HepG2 (cell line): ENCODE measurements around the gene NAP1L1. TPM values are rescaled to one million over a fixed set of nuclear protein-coding genes. Genes with fewer than 3 reads are reported as not detected.

Experiments used
- ATAC-seq: fragments of 200-7000 bp; cut with Tn5 transposase; 3 replicates; pipeline ENCODE4 v1.9.1; 2020; ENCODE audit warnings: mild to moderate bottlenecking, moderate library complexity
- BruUV-seq: library from RNA; stranded (reverse); fragments of 400-500 nt; replicated peaks from 2 replicates; lab custom pipeline; 2021; lab: Mats Ljungman, UMichigan
- CTCF ChIA-PET: fragments of 300-600 bp; formaldehyde crosslinking; extraction: SDS; loops from one replicate; lab custom pipeline; 2021; ENCODE audit warnings: low total read pairs, inconsistent platforms, low intra/inter-chr PET ratio; lab: Yijun Ruan, JAX
- POLR2A ChIA-PET: fragments of 350-600 bp; sonication (Branson Sonifier 250); formaldehyde crosslinking; loops from one replicate; lab custom pipeline; 2020; ENCODE audit warnings: antibody characterized with exemption, inconsistent platforms; lab: Yijun Ruan, JAX
- DNase-seq: peaks from one replicate; pipeline ENCODE4 v3.0.0-alpha.2; 2015; ENCODE audit warnings: low spot score
- FAIRE-seq: peaks from 3 replicates; lab custom pipeline; 2011; peaks lifted over from hg19 to GRCh38; lab: Jason Lieb, UNC
- H2AFZ ChIP-seq: one replicate; pipeline ENCODE4 v1.6.1; 2011; ENCODE audit warnings: low read length, inconsistent platforms
- H3K27ac ChIP-seq: fragments of 300-600 bp; 3 replicates; pipeline ENCODE4 v1.8.0; 2011; ENCODE audit warnings: mixed run types, mild to moderate bottlenecking, mixed read lengths, low read length, inconsistent platforms; ENCODE audit not compliant: insufficient read depth; ENCODE audit errors: extremely low read length
- H3K27me3 ChIP-seq, 2 experiments: fragments of 200-600 bp in 1 of 2; 2 replicates in 1 of 2; 3 replicates in 1 of 2; pipeline versions ENCODE4 v1.6.0 to v1.8.0; 2011; ENCODE audit warnings: low read length in 2 of 2, mild to moderate bottlenecking in 2 of 2, moderate library complexity in 2 of 2, inconsistent platforms in 1 of 2; ENCODE audit not compliant: insufficient read depth in 2 of 2, control insufficient read depth in 1 of 2
- H3K36me3 ChIP-seq, 2 experiments: fragments of 200-600 bp in 1 of 2; replicated peaks in 1 of 2; 2 replicates in 1 of 2; 3 replicates in 1 of 2; pipeline versions ENCODE4 v1.5.1 to v1.8.0; 2011; ENCODE audit warnings: low read length in 2 of 2, inconsistent platforms in 1 of 2; ENCODE audit not compliant: insufficient read depth in 2 of 2, control insufficient read depth in 1 of 2
- H3K4me1 ChIP-seq: 2 replicates; pipeline ENCODE4 v1.5.1; 2012; ENCODE audit warnings: low read length, inconsistent platforms; ENCODE audit not compliant: insufficient read depth
- H3K4me2 ChIP-seq: 2 replicates; pipeline ENCODE4 v1.6.0; 2011; ENCODE audit warnings: low read depth, low read length, inconsistent platforms
- H3K4me3 ChIP-seq, 3 experiments: fragments of 200-600 bp in 1 of 3; sonication (generic), shearing (Covaris generic) in 1 of 3; replicated peaks in 1 of 3; 2 replicates each; pipeline ENCODE4 v1.5.1; 2011 to 2016; ENCODE audit warnings: low read length in 3 of 3, inconsistent platforms in 2 of 3, low read depth in 2 of 3, mild to moderate bottlenecking in 2 of 3, control low read depth in 1 of 3, mixed read lengths in 1 of 3; ENCODE audit not compliant: insufficient read depth in 1 of 3
- H3K79me2 ChIP-seq: one replicate; pipeline ENCODE4 v1.6.1; 2011; ENCODE audit warnings: low read length, inconsistent platforms; ENCODE audit not compliant: insufficient read depth
- H3K9ac ChIP-seq: 2 replicates; pipeline ENCODE4 v1.6.0; 2011; ENCODE audit warnings: mild to moderate bottlenecking, low read depth, low read length, inconsistent platforms; ENCODE audit not compliant: insufficient read depth
- H3K9me3 ChIP-seq: 2 replicates; pipeline ENCODE4 v1.5.1; 2012; ENCODE audit warnings: mild to moderate bottlenecking, low read length
- H4K20me1 ChIP-seq: 2 replicates; pipeline ENCODE4 v1.6.0; 2011; ENCODE audit warnings: inconsistent platforms, mild to moderate bottlenecking, low read length, moderate library complexity; ENCODE audit not compliant: insufficient read depth
- DMAP1 ChIP-seq: IDR thresholded peaks from 2 replicates; pipeline ENCODE4 v1.6.1; 2016
- FOSL1 ChIP-seq: sonication (generic); formaldehyde crosslinking; IDR thresholded peaks from 2 replicates; pipeline ENCODE4 v1.9.0; 2021; ENCODE audit warnings: missing genetic modification reagents, borderline replicate concordance
- HES4 ChIP-seq: sonication (generic); formaldehyde crosslinking; IDR thresholded peaks from 2 replicates; pipeline ENCODE4 v1.9.0; 2021; ENCODE audit warnings: mild to moderate bottlenecking, missing genetic modification reagents, borderline replicate concordance
- JARID2 ChIP-seq: sonication (generic); formaldehyde crosslinking; IDR thresholded peaks from 2 replicates; pipeline ENCODE4 v1.8.1; 2023; ENCODE audit warnings: missing genetic modification reagents, inconsistent platforms; ENCODE audit not compliant: insufficient replicate concordance
- MED8 ChIP-seq: sonication (generic); formaldehyde crosslinking; IDR thresholded peaks from 2 replicates; pipeline ENCODE4 v1.8.1; 2023; ENCODE audit warnings: mild to moderate bottlenecking, missing genetic modification reagents; ENCODE audit not compliant: insufficient replicate concordance
- NFKBIZ ChIP-seq: IDR thresholded peaks from 2 replicates; pipeline ENCODE4 v1.6.1; 2018; ENCODE audit warnings: missing genetic modification reagents, missing compliant biosample characterization
- RXRA ChIP-seq: sonication (generic); formaldehyde crosslinking; IDR thresholded peaks from 2 replicates; pipeline ENCODE4 v1.5.1; 2020; ENCODE audit warnings: missing genetic modification reagents
- SMC3 ChIP-seq: IDR thresholded peaks from 2 replicates; pipeline ENCODE4 v1.6.1; 2011; ENCODE audit warnings: low read length, improper control_type of control experiment
- TP53 ChIP-seq: sonication (generic); formaldehyde crosslinking; conservative IDR thresholded peaks from 2 replicates; pipeline ENCODE4 v1.4.0; 2020; ENCODE audit warnings: missing genetic modification reagents
- ZNF317 ChIP-seq: sonication (generic); formaldehyde crosslinking; IDR thresholded peaks from 2 replicates; pipeline ENCODE4 v1.5.0; 2020; ENCODE audit warnings: mild to moderate bottlenecking, missing genetic modification reagents
- ZNF329 ChIP-seq: sonication (generic); formaldehyde crosslinking; IDR thresholded peaks from 2 replicates; pipeline ENCODE4 v1.9.0; 2021; ENCODE audit warnings: low read depth, mild to moderate bottlenecking, missing genetic modification reagents
- WGBS: methylation state at CpG from one replicate; pipeline ENCODE4 v1.1.6; 2017; ENCODE audit warnings: low lambda C conversion rate; 5-methylcytosine and 5-hydroxymethylcytosine counted together
- in situ Hi-C: cut with HindIII; loops from 2 replicates; pipeline ENCODE4 v1.10.0; 2017; ENCODE audit warnings: low pct_unique_long_range_greater_than_20kb; ENCODE audit not compliant: extremely low pct_ligation_motif_present
- intact Hi-C: fragments of 100-400 bp; cut with micrococcal nuclease; formaldehyde crosslinking; loops from one replicate; pipeline ENCODE4 v1.10.0; 2022; ENCODE audit not compliant: unreplicated experiment
- polyA plus RNA-seq, 8 experiments: library from polyadenylated mRNA; depleted of rRNA in 3 of 8; stranded (reverse) in 7 of 8; unstranded in 1 of 8; fragments of >200 nt; fragmentation: Illumina TruSeq in 4 of 8; extraction: Trizol in 4 of 8; gene quantifications; 2 replicates each; pipeline versions ENCODE4 v1.2.1 to v1.2.3, GENCODE V29; 2011 to 2016; ENCODE audit warnings: low read depth in 4 of 8, missing spikeins in 1 of 8, mixed read lengths in 1 of 8; ENCODE audit not compliant: insufficient read depth in 1 of 8
- total RNA-seq, 5 experiments: library from RNA; depleted of rRNA; stranded (reverse); fragments of >200 nt; fragmentation: Illumina TruSeq; extraction: Trizol; gene quantifications; 2 replicates each; pipeline ENCODE4 v1.2.3, GENCODE V29; 2016; ENCODE audit warnings: low read depth in 1 of 5
- TF ChIP-seq, protein P1 (sequence below): sonication (generic); formaldehyde crosslinking; IDR thresholded peaks from 2 replicates; pipeline ENCODE4 v1.4.0; 2020; ENCODE audit warnings: missing genetic modification reagents, borderline replicate concordance
- TF ChIP-seq, protein P2 (sequence below): fragments of 450-650 bp; IDR thresholded peaks from 2 replicates; pipeline ENCODE4 v1.6.1; 2017
- TF ChIP-seq, protein P3 (sequence below): IDR thresholded peaks from 2 replicates; pipeline ENCODE4 v1.6.1; 2016; ENCODE audit warnings: missing biosample characterization, missing genetic modification reagents, low read depth

NAP1L1 gene
- total and polyA plus RNA-seq, 2 of the 13 experiments (the other 11 are each of a cell fraction or from before 2014, with no cell fraction given): 207 to 309 TPM

DNA sequence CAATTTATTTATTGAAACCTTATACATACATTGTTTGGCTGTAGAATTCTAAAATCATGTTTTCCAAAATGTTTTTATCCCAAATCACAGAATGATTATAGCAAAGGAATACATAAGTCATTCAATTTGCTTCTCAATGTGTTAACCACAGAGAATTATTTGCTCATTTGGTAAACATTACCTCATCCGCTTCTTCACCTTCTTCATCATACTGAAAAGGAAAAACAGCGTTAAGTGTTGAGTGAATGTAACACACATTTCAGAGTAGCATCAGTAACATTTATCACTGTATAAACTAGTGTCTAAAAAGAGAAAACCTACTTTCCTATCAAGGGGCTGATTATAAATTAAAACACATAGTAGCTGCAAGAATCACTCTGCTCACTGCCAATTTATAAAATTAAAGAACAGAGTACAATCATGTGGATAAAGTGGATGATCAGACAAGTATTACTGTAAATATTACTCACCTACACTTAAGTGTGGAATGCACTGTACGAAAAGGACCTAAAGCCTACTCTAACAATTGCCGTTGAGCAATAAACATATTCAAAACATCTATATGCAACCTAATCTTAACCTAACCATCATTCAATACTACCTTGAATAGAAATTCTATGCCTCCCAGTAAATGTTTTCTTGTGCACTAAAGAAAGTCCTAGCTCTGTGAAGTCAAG, 34.8 kb downstream of the NAP1L1 start (continued):
- TF ChIP-seq, protein P1, sequence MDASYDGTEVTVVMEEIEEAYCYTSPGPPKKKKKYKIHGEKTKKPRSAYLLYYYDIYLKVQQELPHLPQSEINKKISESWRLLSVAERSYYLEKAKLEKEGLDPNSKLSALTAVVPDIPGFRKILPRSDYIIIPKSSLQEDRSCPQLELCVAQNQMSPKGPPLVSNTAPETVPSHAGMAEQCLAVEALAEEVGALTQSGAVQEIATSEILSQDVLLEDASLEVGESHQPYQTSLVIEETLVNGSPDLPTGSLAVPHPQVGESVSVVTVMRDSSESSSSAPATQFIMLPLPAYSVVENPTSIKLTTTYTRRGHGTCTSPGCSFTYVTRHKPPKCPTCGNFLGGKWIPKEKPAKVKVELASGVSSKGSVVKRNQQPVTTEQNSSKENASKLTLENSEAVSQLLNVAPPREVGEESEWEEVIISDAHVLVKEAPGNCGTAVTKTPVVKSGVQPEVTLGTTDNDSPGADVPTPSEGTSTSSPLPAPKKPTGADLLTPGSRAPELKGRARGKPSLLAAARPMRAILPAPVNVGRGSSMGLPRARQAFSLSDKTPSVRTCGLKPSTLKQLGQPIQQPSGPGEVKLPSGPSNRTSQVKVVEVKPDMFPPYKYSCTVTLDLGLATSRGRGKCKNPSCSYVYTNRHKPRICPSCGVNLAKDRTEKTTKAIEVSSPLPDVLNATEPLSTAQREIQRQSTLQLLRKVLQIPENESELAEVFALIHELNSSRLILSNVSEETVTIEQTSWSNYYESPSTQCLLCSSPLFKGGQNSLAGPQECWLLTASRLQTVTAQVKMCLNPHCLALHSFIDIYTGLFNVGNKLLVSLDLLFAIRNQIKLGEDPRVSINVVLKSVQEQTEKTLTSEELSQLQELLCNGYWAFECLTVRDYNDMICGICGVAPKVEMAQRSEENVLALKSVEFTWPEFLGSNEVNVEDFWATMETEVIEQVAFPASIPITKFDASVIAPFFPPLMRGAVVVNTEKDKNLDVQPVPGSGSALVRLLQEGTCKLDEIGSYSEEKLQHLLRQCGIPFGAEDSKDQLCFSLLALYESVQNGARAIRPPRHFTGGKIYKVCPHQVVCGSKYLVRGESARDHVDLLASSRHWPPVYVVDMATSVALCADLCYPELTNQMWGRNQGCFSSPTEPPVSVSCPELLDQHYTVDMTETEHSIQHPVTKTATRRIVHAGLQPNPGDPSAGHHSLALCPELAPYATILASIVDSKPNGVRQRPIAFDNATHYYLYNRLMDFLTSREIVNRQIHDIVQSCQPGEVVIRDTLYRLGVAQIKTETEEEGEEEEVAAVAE (CRISPR knock-in tag): no peak

DNA sequence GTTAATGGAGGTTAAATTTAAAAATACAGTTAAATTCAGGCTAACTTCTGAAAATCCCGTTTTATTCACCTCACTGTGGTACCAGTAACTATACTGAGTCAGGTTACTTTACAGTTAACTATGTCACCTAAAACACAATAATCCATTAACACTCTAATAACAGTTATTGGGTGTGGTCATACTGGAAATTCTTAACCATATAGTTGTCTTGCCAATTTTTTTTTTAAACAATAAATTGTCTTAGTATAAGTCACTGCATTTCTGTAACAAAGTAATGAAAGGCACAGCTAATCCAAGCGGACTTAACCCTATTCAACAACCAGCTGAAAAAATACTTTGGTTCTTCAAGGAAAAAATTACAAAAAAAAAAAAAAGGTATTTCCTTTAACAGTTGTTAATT, 36.7 kb downstream of the NAP1L1 start:
- no peak for TF ChIP-seq SMC3
- no peak for TF ChIP-seq MED8 (CRISPR knock-in tag)
- TF ChIP-seq, protein P2, sequence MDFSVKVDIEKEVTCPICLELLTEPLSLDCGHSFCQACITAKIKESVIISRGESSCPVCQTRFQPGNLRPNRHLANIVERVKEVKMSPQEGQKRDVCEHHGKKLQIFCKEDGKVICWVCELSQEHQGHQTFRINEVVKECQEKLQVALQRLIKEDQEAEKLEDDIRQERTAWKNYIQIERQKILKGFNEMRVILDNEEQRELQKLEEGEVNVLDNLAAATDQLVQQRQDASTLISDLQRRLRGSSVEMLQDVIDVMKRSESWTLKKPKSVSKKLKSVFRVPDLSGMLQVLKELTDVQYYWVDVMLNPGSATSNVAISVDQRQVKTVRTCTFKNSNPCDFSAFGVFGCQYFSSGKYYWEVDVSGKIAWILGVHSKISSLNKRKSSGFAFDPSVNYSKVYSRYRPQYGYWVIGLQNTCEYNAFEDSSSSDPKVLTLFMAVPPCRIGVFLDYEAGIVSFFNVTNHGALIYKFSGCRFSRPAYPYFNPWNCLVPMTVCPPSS: no peak
- no peak for TF ChIP-seq NFKBIZ (CRISPR knock-in tag)
- TF ChIP-seq RXRA (CRISPR knock-in tag): no peak
- TF ChIP-seq ZNF329 (CRISPR knock-in tag): no peak
- TF ChIP-seq ZNF317: no peak
- TF ChIP-seq FOSL1 (CRISPR knock-in tag): no peak
- TF ChIP-seq JARID2: no peak
- TF ChIP-seq, protein P3, sequence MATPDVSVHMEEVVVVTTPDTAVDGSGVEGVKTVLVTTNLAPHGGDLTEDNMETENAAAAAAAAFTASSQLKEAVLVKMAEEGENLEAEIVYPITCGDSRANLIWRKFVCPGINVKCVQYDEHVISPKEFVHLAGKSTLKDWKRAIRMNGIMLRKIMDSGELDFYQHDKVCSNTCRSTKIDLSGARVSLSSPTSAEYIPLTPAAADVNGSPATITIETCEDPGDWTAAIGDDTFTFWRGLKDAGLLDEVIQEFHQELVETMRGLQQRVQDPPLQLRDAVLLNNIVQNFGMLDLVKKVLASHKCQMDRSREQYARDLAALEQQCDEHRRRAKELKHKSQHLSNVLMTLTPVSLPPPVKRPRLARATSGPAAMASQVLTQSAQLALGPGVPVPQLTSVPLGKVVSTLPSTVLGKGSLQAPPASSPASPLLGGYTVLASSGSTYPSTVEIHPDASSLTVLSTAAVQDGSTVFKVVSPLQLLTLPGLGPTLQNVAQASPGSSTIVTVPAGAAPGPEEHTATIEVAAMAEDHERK (CRISPR knock-in tag): no peak
- TF ChIP-seq TP53 (CRISPR knock-in tag): no peak
- no peak for TF ChIP-seq HES4 (CRISPR knock-in tag)
- TF ChIP-seq DMAP1 (CRISPR knock-in tag): no peak
- Histone ChIP-seq H4K20me1 (no peaks in the 10 kb centered on the region), H3K4me2 (no peak overlapping the region), H3K79me2 (no peaks in the 10 kb centered on the region), H3K4me1 (no peaks in the 10 kb centered on the region), H2AFZ (no peak overlapping the region), H3K27me3 (no peaks in the 10 kb centered on the region), H3K4me3 (no peak overlapping the region), H3K27ac (no peak overlapping the region), H3K36me3 (peaks cover 8 to 24% of the 10 kb centered on the region in 2 experiments), H3K9ac (no peak overlapping the region), H3K9me3 (no peaks in the 10 kb centered on the region)
- no peak for FAIRE-seq
- POLR2A ChIA-PET: interaction anchor here (1.2 to 1.6 kb wide), 2 partner anchors 15 to 16 kb away, joined by 3 to 6 read pairs; partner anchors contain the start of gene PHLDA1
- CTCF ChIA-PET: no interaction called here
- no TSS peak for BruUV-seq
- intact Hi-C loops: no loop called here
- no peak for ATAC-seq
- in situ Hi-C loops: no loop called here
- no peak for DNase-seq
- 97% methylated on average over 2 of the region's 2 CpGs for WGBS
